DND-41 (cell line): ENCODE results near the gene SIRT3.

Experiments used
- ATAC-seq: fragments of 200-7000 bp; cut with Tn5 transposase; 3 replicates; pipeline ENCODE4 v1.9.1; 2021; ENCODE audit warnings: low read depth; ENCODE audit not compliant: insufficient read depth
- DNase-seq: peaks from one replicate; pipeline ENCODE4 v3.0.0-alpha.2; 2020
- H2AFZ ChIP-seq: 2 replicates; pipeline ENCODE4 v1.6.0; 2012; ENCODE audit warnings: low read depth, low read length
- H3K27ac ChIP-seq: 2 replicates; pipeline ENCODE4 v1.5.1; 2012; ENCODE audit warnings: low read length, inconsistent platforms
- H3K27me3 ChIP-seq: fragments of 200-600 bp; sonication (generic); 2 replicates; pipeline ENCODE4 v1.6.0; 2012; ENCODE audit warnings: low read length, mild to moderate bottlenecking, inconsistent platforms; ENCODE audit not compliant: insufficient read depth, poor library complexity
- H3K36me3 ChIP-seq: 2 replicates; pipeline ENCODE4 v1.5.1; 2012; ENCODE audit warnings: low read length, inconsistent platforms; ENCODE audit not compliant: insufficient read depth
- H3K4me1 ChIP-seq: 2 replicates; pipeline ENCODE4 v1.5.1; 2012; ENCODE audit warnings: mild to moderate bottlenecking, low read length; ENCODE audit not compliant: insufficient read depth
- H3K4me2 ChIP-seq: 2 replicates; pipeline ENCODE4 v1.6.0; 2012; ENCODE audit warnings: mild to moderate bottlenecking, moderate library complexity, low read length, inconsistent platforms; ENCODE audit not compliant: insufficient read depth
- H3K4me3 ChIP-seq, 2 experiments: fragments of 200-600 bp in 1 of 2; shearing (Covaris generic) in 1 of 2; 2 replicates each; pipeline ENCODE4 v1.5.1; 2012 to 2016; ENCODE audit warnings: inconsistent platforms in 2 of 2, low read length in 2 of 2, mild to moderate bottlenecking in 2 of 2, low read depth in 1 of 2, moderate library complexity in 1 of 2
- H3K79me2 ChIP-seq: 2 replicates; pipeline ENCODE4 v1.6.0; 2012; ENCODE audit warnings: low read length, inconsistent platforms; ENCODE audit not compliant: insufficient read depth
- H3K9ac ChIP-seq: 2 replicates; pipeline ENCODE4 v1.6.0; 2012; ENCODE audit warnings: low read depth, mild to moderate bottlenecking, inconsistent platforms, low read length, moderate library complexity
- H3K9me3 ChIP-seq: 2 replicates; pipeline ENCODE4 v1.5.1; 2012; ENCODE audit warnings: low read length, moderate library complexity, mild to moderate bottlenecking, inconsistent platforms; ENCODE audit not compliant: insufficient read depth, severe bottlenecking
- H4K20me1 ChIP-seq: 2 replicates; pipeline ENCODE4 v1.6.0; 2012; ENCODE audit warnings: low read length; ENCODE audit not compliant: insufficient read depth
- EZH2 ChIP-seq: IDR thresholded peaks from 3 replicates; pipeline ENCODE4 v1.6.1; 2012; ENCODE audit warnings: borderline replicate concordance, low read depth, mild to moderate bottlenecking, moderate library complexity, low read length, inconsistent platforms; ENCODE audit not compliant: severe bottlenecking
- TF ChIP-seq, protein P1 (sequence below): IDR thresholded peaks from 2 replicates; pipeline ENCODE4 v1.5.1; 2012; ENCODE audit warnings: borderline replicate concordance, low read length, moderate library complexity, mild to moderate bottlenecking; ENCODE audit not compliant: poor library complexity, severe bottlenecking; ENCODE audit errors: extremely low read depth

SIRT3 gene

DNA sequence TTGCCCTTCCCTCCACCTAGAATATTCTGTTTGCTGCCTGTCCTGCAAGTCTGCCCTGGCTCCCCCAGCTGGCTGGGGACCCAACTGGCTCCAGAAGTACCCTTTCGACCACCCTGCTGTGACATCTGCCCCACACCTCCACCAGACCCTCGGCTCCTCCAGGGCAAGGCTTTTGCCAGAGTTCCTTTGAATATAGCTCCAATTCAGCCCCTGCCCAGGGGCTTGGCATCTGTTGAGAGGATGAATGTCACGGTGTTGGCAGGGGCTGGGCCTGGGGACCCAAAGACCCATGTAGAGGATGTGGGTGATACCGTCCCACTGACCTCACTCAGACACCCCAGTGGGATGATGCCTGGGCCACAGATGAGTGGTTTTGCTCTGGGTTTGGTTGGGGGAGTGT, 46.0 kb upstream of the SIRT3 start:
- Histone ChIP-seq H4K20me1 (no peaks in the 10 kb centered on the region), H2AFZ (no peak overlapping the region), H3K4me1 (peaks cover 13% of the 10 kb centered on the region), H3K36me3 (no peaks in the 10 kb centered on the region), H3K4me3 (no peak overlapping the region), H3K79me2 (no peaks in the 10 kb centered on the region), H3K9me3 (no peaks in the 10 kb centered on the region), H3K4me2 (no peak overlapping the region), H3K27ac (no peak overlapping the region), H3K9ac (no peak overlapping the region), H3K27me3 (no peaks in the 10 kb centered on the region)
- ATAC-seq = no peak
- no peak for TF ChIP-seq EZH2
- TF ChIP-seq, protein P1, sequence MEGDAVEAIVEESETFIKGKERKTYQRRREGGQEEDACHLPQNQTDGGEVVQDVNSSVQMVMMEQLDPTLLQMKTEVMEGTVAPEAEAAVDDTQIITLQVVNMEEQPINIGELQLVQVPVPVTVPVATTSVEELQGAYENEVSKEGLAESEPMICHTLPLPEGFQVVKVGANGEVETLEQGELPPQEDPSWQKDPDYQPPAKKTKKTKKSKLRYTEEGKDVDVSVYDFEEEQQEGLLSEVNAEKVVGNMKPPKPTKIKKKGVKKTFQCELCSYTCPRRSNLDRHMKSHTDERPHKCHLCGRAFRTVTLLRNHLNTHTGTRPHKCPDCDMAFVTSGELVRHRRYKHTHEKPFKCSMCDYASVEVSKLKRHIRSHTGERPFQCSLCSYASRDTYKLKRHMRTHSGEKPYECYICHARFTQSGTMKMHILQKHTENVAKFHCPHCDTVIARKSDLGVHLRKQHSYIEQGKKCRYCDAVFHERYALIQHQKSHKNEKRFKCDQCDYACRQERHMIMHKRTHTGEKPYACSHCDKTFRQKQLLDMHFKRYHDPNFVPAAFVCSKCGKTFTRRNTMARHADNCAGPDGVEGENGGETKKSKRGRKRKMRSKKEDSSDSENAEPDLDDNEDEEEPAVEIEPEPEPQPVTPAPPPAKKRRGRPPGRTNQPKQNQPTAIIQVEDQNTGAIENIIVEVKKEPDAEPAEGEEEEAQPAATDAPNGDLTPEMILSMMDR = no peak
- DNase-seq = no peak

DNA sequence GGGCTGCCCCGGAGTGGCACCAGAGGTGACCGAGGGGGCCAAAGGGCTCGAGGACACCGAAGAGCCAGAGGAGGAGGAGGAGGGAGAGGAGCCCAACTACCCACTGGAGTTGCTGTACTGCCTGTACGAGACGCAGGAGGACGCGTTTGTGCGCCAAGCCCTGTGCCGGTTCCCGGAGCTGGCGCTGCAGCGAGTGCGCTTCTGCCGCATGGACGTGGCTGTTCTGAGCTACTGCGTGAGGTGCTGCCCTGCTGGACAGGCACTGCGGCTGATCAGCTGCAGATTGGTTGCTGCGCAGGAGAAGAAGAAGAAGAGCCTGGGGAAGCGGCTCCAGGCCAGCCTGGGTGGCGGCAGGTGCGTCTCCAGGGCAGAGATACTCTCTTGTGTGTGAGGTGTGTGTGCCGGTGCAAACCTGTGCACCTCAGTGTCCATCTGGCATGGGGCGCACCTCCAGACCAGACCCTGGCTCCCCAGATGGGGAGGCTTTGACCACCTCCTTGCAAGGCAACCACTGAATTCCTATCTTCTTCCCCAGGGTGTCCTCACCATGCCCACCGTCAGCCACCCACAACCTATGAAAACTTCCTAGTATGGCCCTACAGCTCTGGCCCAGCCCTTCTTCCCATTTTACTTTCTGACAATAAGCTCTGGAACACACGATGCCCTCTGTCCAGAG, 45.5 kb upstream of the SIRT3 start:
- ATAC-seq = no peak
- no peak for DNase-seq
- H3K9ac ChIP-seq = no peak overlapping the region
- H3K36me3 ChIP-seq = no peaks in the 10 kb centered on the region
- H4K20me1 ChIP-seq = no peaks in the 10 kb centered on the region
- no peak overlapping the region for H3K4me3 ChIP-seq
- no peaks in the 10 kb centered on the region for H3K79me2 ChIP-seq
- no peak overlapping the region for H2AFZ ChIP-seq
- no peaks in the 10 kb centered on the region for H3K9me3 ChIP-seq
- no peaks in the 10 kb centered on the region for H3K27me3 ChIP-seq
- H3K4me2 ChIP-seq = no peak overlapping the region
- peaks cover 10% of the 10 kb centered on the region for H3K4me1 ChIP-seq
- H3K27ac ChIP-seq = no peak overlapping the region
- TF ChIP-seq EZH2 = no peak
- TF ChIP-seq, protein P1 = no peak

DNA sequence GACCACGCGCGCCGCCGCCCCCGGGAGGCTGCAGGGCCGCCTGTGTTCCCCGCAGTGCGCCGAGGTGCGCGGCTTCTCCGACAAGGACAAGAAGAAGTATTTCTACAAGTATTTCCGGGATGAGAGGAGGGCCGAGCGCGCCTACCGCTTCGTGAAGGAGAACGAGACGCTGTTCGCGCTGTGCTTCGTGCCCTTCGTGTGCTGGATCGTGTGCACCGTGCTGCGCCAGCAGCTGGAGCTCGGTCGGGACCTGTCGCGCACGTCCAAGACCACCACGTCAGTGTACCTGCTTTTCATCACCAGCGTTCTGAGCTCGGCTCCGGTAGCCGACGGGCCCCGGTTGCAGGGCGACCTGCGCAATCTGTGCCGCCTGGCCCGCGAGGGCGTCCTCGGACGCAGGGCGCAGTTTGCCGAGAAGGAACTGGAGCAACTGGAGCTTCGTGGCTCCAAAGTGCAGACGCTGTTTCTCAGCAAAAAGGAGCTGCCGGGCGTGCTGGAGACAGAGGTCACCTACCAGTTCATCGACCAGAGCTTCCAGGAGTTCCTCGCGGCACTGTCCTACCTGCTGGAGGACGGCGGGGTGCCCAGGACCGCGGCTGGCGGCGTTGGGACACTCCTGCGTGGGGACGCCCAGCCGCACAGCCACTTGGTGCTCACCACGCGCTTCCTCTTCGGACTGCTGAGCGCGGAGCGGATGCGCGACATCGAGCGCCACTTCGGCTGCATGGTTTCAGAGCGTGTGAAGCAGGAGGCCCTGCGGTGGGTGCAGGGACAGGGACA, 44.8 kb upstream of the SIRT3 start:
- Histone ChIP-seq H3K9me3 (no peaks in the 10 kb centered on the region), H3K4me1 (peaks cover 10% of the 10 kb centered on the region), H3K4me3 (no peak overlapping the region), H4K20me1 (no peaks in the 10 kb centered on the region), H3K4me2 (no peak overlapping the region), H3K9ac (no peak overlapping the region), H3K27me3 (no peaks in the 10 kb centered on the region), H3K27ac (no peak overlapping the region), H3K36me3 (no peaks in the 10 kb centered on the region), H3K79me2 (no peaks in the 10 kb centered on the region), H2AFZ (no peak overlapping the region)
- TF ChIP-seq, protein P1 = no peak
- TF ChIP-seq EZH2 = no peak
- ATAC-seq = no peak
- DNase-seq = no peak
